ENCODE results near the gene XYLT1.

DNA sequence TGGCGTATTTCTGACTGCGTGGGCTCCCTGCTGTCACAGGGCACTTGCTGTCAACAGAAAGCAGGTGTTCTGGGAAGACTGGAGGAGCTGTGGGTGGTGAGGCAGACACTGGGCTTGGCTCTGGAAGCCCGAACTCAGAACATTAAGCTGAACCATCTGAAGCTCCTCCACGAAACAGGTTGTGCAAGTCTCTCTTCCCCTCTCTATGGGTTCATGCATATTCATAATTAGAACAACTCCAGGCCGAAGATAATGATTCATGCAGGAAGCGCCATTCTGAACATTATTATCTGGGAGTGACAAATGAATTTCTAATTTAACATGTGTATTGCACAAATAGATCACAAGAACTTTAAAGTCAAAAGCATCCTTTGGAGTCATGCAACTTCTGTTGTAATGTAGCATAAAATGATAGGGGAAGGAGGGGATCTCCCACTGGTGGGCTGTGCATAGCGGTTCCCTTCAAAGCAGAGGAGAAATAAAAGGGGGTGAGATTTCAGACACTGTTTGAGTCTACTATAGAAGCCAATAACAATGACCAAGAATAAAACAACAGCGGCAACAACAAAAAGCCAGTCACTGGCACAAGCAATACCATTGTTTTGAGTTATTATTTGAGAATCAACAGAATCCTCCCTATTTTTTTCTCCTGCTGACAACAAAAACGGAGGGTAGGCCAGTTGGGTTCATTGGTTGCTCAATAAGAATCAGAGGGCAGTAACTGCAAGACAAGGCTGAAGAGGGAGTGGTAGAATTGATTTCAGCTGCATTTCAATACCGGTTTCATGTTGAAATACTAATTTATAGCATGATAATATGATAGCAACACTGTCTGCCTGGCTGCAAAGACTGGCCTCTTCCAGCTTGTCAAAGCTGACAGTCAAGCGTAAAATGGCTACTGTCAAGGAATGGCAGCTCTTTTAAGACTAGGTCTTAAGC lies 407.3 kb downstream of the XYLT1 start:
- TF ChIP-seq SUZ12 (IDR thresholded peaks at IDR 0.05), result no peak
- no peak for TF ChIP-seq TARDBP (IDR thresholded peaks at IDR 0.05)
- no peak for TF ChIP-seq SP1 (IDR thresholded peaks at IDR 0.05)
- no peak for TF ChIP-seq ELF4 (IDR thresholded peaks at IDR 0.05)
